HG02884 (cell line): ENCODE data around the gene RBMS1.
"Not testable (repeated sequence)": the region's sequence is repeated elsewhere in the genome, so short reads cannot be mapped to it uniquely, and the experiment has no call there.

ENCODE experiments used
- ATAC-seq: cut with Tn5 transposase; IDR thresholded peaks from one replicate; pipeline ENCODE4 v1.9.1; 2021; ENCODE audit warnings: mild to moderate bottlenecking, moderate library complexity; ENCODE audit not compliant: unreplicated experiment

RBMS1 gene

DNA sequence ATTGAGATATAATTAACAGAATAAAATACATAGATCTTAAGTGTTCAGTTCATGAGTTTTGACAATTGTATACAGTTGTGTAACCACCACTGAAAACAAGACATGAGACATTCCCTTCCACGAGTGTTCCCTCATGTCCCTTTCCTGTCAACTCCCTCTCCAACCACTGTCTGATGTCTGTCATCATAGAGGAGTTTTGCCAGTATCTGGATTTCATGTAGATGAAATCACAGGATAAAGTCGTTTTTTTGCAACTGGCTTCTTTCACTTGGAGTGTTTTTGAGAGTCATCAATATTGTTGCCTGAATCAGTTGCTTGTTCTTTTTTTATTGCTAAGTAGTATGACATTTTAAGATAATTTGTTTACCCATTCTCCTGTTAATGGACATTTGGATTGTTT is 52.7 kb downstream of the RBMS1 start:
- ATAC-seq = no peak

DNA sequence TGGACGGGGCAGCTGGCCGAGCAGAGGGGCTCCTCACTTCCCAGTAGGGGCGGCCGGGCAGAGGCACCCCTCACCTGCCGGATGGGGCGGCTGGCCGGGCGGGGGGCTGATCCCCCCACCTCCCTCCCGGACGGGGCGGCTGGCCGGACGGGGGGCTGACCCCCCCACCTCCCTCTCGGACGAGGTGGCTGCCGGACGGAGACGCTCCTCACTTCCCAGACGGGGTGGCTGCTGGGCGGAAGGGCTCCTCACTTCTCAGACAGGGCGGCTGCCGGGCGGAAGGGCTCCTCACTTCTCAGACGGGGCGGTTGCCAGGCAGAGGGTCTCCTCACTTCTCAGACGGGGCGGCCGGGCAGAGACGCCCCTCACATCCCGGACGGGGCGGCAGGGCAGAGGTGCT is 54.6 kb downstream of the RBMS1 start:
- not testable (repeated sequence) for ATAC-seq

DNA sequence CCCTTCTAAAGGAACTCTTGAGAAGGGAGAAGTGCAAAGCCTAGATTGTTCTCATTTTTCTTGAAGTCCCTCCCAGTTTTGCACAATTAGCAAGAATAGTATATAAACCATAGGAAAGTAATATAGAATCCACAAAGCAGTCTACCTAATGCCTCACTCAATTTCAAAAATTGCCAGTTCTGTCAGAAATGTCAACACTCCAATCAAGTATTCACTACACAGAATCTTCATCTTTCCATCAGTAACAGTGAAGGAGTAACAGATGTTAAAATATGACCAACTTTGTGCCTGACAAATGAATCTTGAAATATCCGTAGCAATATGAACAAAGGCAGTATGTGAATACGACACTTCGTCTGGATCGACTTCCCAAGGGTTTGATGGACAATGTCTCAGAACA is 56.3 kb downstream of the RBMS1 start:
- ATAC-seq = no peak

DNA sequence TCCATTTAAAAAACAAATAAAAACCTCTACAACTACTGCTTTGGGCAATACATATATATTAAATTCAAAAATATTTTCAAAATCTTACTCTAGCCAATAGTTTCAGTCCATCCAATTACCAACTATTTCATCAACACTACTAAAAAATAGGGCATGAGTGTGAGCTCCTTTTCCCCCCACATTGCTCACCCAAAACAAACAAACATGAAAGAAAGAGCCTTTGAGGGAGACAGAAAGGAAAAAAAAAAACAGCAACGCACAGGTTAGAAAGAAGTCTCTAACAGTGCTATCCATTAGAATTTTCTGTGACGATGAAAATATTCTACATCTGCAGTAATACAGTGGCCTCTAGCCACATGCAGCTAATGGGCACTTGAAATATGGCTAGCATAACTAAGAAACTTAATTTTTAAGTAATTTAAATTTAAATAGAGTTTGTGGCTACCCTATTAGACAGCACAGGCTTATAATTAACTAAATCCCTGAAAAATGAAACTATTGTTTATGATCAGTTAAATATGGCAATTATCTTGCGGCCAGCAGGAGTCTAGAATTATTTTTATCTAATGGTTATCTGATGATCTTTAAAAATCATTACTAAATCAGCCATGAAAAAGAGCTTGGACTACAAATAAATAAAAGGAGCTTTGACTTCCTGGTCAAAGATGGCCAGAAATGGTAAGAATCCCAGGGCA is 59.2 kb downstream of the RBMS1 start:
- no peak for ATAC-seq

DNA sequence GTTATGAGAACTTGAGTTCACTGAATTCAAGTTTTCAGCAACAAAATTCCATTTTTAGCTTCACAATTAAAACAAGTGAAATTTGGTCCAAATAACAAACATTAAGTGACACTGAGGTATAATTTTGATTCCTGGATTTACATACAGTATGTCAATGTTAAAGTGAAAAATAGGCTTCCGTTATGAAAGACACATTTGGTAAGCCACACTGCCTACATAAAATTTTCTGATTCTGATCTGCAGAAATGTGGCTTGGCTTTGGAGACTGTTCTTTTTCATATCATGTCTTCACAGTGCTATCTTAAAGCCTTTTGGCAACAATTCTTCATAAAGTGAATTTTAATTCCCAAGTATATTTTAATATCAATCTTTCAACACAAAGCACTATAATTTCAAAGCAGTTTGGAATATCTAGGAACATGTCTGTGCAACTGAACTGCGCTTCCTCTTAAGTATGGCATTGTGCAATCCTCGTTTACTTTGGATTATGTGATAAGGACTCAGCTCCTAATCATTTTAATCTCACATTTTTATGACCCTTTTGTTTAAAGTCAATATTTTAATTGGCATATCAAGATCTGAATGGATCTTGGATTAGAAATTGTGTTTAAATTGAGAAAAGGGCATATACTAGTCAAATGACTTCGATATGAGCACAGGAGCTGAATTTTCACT is 60.0 kb downstream of the RBMS1 start:
- no peak for ATAC-seq

DNA sequence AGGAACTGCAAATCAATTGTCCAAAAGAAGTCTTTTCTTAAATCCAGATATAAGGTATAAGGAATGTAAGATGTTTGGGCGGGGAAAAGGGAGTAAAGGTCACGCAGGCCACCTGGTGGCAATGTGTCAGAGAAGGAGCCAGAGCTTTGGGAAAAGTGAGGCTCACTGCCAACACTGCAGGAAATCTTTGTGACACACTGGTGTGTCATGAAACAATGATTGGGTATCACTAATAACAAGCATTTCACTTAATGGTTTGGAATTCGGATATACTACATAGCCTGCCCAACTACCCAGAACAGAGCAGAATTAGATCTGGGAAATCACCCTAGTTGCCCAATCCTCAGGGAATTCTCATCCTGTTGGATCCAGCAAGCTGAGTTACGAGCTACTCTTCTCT is 61.0 kb downstream of the RBMS1 start:
- ATAC-seq = no peak

DNA sequence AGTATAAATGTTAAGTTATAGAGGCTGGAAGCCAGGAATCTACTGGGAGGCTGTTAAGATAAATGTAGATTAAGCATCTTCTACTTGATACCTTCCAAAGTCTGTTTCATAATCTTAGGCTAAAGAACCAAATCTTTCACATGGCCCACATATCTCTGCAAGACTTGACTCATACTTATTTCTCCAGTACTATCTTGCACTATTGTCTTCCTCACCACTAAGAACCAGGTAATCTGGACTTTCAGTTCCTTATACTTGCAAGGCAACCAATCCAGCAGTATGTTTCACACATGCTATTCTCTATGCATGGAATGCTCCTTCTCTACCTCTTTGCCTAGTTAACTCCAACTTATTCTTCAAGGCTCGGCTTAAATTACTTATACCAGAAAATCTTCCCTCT is 62.2 kb downstream of the RBMS1 start:
- ATAC-seq = peak; percentile 39

DNA sequence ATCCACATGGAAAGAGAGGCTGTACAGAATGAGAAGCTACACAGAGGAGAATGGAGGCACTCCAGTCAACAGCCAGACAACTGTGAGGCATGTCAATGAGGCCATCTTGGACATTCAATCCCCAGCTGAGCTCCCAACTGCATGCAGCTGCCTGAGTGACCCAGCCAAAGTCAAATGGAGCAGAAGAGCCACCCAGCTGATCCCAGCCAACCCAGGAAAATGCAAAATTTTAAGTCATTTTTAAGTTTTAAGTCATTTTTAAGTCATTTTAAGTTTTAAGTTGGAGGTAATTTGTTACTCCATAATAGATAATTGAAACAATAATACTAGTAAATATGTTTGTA is 63.6 kb downstream of the RBMS1 start:
- no peak for ATAC-seq

DNA sequence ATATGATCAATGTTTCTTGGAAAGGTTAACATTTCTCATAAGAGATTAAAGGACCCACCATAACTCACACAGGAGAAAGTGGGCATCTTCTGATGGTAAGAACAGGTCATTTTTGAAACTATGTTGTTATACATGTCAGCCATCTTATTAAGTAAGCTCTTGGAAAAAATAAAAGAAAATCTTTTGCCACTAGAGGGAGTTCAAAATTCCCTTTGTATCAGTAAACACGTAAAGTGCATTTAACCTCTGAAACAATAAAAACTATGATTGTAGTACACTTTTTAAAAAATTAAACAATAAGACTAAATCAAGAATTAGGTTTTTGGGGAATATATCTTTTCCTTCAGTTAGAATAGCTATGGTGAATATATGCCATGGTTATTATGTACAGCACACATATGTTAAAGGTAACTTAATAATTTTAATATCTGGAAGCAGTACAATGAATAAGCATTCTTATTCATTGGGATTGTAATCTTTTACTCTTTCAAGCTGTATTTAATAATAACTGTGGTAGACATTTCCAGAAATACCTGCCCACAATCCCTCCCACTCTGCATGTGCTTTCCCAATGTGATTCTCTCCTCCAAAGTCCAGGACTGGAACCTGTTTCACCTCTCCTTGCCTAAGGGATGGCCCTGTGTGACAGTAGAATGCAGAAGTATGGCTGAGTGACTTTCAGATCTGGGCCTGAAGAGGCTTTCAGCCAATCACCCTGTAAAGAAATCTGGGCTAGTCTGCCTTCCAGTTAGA is 64.2 kb downstream of the RBMS1 start:
- ATAC-seq = no peak

DNA sequence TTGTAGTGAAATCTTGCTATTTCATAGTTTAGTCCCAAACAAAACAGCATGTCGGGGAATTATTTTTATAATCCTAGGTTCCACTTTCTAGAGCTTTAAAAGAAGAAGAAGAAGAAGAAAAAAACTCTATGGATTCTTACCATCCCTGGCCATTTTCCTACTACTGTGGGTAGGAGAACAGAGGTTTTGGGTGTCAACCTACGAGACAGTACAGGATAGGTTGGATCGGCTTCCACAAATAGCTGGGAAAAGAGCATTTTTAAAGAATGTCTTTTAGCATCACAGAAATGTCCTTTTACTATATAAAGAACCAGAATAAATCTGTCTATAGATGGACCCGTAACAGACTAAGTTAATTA is 65.2 kb downstream of the RBMS1 start:
- no peak for ATAC-seq

DNA sequence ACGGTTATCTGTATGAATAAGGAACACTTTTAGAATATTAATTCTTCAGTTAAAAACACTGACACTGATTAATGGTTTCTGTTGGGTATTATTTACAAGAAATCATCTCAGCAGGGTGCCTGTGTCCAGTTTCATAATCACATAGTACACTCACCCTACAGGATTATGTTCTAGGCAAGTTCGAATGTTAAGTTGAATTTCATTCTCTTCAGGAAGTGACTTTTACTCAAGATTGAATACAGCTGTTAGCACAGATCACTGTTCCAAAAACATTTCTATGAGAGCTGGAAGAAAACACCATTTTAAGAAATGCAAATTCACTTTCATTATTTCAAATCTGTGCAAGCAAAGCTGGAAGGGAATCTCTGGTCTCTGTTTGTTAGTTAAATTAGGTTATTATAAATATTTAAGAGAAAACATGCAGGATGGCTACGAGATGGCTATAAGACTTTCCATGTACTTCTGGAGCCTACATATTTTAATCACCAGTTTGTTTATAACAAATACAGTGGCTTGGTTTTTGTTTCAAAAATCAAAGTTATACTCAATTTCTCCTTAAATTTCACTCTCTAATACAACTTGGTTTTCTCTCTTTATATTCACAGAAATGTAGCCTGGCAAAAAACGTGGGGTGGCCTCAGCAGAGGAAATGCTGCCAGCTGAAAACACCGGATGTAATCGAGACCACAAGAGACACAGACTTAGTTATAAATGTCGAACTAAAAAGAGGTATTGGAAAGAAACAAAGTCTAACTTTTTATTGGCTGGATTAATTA is 65.8 kb downstream of the RBMS1 start:
- ATAC-seq = peak; percentile 61

DNA sequence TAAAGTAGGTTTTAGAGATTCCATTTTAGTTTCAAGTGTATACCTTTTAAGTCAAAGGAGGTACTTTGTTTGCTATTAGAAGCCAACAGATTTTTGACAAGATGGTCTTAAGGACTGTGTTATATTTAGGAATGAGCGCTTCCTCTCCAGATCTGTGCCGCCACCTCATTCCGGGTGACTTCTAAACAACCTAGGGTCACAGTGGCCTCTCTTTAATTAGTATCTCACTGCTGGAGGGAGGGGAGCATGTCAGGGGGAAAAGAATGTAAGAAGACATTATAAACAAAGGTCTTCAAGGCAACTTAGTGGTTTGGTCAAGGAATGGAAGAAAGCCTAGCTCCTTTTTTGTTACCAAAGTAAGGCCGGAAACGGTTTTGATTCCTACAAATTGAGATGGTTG is 67.0 kb downstream of the RBMS1 start:
- no peak for ATAC-seq

DNA sequence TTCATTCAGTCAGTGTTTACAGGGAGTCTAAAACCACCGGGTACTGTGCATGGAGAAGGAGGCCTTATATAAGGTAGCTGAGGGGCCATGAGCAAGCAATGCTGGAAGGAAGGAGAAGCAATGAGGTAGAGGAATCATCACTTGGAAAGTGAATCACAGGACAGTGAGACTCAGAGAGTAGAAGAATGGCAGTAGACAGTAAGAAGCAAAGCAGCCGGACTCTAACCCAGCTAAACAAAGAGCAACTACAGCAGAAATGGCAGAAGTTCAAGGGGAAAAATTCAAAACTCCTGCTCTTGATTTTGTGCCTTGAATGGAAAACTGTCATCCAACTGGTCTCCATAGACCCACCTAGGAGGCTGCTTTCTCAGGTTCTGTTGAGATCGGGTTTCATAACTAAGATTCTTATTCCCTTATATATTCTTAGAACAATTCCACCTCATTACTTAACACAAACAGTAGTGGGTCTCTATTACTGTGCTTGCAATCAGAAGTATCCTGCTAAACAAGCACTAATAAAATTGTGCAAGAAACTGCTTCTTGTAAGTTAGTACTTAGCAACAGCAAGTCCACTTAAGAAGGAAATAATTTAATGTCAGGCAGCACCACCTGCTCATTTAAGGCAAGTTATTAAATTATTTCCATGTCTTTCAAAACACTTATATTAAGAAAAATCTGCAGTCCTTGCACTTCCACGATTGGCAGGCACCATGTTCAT is 68.0 kb downstream of the RBMS1 start:
- ATAC-seq = no peak

DNA sequence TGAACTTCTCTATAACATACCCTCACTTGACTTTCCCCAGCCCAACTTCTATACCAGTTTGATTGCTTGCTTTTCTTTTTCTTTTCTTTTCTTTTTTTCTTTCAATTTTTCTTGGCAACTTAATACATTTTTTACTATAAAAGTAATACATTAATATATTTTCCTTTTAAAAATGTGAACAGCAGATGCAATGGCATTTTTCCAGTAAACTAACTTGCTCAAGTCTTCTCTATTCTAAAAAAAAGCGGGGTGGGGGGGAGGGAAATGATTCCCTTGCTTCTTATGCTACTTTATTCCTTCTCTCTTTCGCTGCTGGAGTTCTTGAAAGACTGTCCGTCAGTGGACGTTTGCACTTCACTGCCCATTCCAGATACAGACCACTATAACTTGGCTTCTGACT is 70.5 kb downstream of the RBMS1 start:
- ATAC-seq = no peak

DNA sequence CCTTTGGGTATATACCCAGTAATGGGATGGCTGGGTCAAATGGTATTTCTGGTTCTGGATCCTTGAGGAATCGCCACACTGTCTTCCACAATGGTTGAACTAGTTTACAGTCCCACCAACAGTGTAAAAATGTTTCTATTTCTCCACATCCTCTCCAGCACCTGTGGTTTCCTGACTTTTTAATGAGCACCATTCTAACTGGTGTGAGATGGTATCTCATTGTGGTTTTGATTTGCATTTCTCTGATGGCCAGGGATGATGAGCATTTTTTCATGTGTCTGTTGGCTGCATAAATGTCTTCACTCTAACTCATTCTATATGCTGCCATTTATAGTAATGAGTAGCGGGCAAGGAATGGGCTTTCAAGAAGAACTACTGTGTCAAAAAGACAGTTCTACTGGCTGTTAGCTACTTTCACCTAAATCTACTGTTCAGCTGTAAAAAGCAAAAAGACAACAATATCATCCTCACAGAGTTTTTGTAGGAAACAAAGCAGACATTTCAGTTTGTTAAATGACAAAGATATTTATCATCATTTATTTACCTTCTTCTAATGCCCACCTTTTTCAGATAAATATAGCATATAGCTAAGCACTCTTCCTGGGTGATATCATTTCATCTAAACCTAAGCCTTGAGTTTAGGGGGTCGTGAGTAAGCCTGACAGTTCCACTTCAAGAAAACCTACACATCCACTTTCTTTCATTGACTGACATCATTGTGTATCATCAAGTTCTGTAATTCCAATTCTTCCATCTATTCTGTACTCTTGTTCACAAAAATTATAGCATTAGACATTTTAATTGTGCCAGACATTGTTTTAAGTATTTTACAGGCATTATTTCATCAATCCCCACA is 71.7 kb downstream of the RBMS1 start:
- not testable (repeated sequence) for ATAC-seq

DNA sequence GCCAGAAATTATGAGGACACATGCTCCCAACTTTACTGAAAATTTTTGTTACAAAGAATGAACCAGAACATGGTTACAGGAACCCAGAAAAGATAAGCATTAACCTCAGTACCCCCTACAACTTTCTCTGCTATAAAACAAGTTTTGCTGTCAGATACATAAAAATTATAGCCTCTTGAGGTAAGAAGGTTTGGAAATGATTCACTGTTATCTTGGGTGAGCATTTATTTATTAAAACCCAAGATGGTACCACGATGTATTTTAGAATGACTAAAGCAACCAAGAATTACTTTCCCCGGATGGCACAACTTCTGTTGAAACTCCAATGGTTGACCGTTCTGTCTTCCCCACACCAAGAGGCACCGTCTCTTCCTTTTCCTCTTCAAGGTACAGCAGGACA is 72.9 kb downstream of the RBMS1 start:
- ATAC-seq = no peak

DNA sequence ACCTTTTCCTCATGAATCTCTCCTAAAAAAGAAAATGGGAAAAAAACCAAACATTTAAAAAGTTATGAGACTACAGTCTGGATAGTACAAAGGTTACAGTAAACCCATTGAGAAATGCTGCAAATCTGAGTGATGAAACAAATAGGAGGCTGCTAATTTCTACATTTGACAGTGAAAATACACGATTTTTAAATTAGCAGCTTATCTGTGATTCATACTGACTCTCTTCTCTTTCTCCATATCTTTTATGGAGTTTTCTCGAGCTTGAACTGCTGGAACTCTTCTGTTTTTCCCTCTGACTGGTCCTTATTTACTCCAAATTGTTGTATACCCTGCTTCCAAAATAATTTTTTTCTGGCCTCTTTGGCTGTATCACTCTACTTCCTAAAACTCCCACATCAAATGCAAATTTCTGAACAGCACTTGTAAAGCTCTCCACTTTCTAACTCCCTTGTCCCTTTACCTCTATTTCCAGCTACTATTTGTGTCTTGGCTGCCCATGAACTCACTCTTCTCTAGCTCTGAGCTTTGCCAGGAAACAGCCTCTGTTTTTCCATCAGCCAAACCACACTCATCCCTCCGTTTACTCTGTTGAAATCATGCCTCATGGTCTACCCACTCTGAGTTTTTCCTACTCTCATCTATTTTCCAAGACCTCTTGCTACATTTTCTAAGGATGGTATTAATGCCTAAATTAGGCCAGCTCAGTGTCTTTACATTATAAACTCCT is 73.7 kb downstream of the RBMS1 start:
- ATAC-seq = no peak

DNA sequence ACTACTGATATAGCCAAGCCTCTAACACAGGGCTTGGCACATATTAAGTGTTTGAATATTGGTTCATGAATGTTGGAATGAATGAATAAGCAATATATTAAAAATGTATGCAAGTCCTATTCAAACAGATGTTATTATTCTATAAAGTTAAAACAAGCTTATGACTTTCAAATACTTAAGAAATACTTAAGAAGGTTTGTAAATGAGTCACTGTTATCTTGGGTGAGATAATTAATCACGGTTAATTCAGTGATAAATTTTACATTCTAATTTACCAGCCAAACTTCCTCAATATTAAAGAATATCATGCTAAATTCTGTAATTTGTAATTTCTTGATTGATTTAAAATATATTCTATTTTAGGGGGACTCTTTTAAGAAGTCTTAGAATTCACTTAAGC is 74.8 kb downstream of the RBMS1 start:
- no peak for ATAC-seq

DNA sequence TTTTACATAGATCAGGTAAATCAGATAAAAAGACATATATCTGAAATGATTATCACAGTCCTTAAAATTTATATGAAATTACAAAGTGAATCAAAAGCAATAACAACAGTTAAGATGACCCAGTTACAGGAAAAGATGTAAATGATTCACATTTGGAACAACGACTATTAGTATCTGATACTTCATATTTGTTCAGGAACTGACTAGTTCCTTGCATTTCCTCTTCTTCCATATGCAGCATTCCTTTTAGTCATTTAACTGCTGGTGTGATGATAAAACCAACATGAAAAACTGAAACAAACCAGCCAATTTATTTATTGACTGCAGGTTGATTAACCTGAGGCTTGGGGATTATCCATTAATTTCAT is 75.2 kb downstream of the RBMS1 start:
- ATAC-seq = no peak
